ENCODE data around the gene DHCR24. TPM values are rescaled to one million over a fixed set of nuclear protein-coding genes. Genes with fewer than 3 reads are reported as not detected.

DHCR24 gene
- total and polyA plus RNA-seq, 2 of the 13 experiments (the other 11 are each of a cell fraction or from before 2014, with no cell fraction given) = 374 to 448 TPM

DNA sequence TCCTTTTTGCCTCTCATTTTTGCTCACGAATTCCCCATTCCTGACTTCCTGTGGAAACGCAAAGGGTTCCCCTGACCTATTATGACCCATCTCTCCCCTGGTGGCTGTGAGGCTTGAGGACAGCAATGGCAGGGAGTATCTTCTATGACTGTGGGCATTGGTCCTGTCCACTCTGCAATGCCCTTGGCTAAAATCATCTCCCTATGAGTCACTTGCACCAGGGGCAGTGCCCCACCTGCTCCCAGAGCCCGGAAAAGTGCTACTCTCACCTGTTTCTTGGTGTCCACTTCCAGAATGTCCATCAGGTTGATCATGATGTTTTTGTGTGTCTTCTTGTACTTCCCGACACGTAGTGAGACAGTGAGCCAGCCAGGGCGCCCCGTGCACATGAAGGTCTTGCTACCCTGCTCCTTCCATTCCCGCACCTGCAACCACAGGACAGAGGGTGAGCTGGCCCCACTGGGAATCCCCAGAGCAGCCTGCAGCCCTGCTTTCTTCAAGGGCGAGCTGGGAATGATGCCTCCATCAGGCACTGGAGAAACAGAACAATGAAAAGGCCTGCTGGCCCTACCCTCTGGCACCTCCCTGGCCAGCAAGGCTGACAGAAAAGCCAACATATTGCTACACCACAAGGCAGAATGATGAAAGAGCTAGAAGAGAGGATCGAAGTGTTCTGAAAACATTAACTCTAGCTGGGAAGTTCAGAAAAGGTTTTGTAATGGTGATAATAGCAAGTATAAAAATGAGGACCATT lies 3.5 kb downstream of the DHCR24 start (continued):
- no peak for TF ChIP-seq ZNF790 (CRISPR knock-in tag; IDR thresholded peaks at IDR 0.05; ENCODE audit: borderline replicate concordance)
- TF ChIP-seq NAIF1 (CRISPR knock-in tag; IDR thresholded peaks at IDR 0.05; ENCODE audit: borderline replicate concordance) = no peak
- no peak for TF ChIP-seq MYNN (CRISPR knock-in tag; IDR thresholded peaks at IDR 0.05; ENCODE audit: low read depth)
- TF ChIP-seq, protein P1, sequence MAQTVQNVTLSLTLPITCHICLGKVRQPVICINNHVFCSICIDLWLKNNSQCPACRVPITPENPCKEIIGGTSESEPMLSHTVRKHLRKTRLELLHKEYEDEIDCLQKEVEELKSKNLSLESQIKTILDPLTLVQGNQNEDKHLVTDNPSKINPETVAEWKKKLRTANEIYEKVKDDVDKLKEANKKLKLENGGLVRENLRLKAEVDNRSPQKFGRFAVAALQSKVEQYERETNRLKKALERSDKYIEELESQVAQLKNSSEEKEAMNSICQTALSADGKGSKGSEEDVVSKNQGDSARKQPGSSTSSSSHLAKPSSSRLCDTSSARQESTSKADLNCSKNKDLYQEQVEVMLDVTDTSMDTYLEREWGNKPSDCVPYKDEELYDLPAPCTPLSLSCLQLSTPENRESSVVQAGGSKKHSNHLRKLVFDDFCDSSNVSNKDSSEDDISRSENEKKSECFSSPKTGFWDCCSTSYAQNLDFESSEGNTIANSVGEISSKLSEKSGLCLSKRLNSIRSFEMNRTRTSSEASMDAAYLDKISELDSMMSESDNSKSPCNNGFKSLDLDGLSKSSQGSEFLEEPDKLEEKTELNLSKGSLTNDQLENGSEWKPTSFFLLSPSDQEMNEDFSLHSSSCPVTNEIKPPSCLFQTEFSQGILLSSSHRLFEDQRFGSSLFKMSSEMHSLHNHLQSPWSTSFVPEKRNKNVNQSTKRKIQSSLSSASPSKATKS (CRISPR knock-in tag; IDR thresholded peaks at IDR 0.05) = no peak
- TF ChIP-seq SMAD9 (CRISPR knock-in tag; IDR thresholded peaks at IDR 0.05) = no peak
- 0 out of 2 replicates have a peak, but pooled peaks have one; percentile 31 for TF ChIP-seq ZNF296 (CRISPR knock-in tag; conservative IDR thresholded peaks at IDR 0.05)
- TF ChIP-seq MED13 (CRISPR knock-in tag; IDR thresholded peaks at IDR 0.05) = no peak
- no peak for TF ChIP-seq SOX6 (IDR thresholded peaks at IDR 0.05)
- peak; percentile 88 for TF ChIP-seq SOX6 (CRISPR knock-in tag; IDR thresholded peaks at IDR 0.05)
- no peak for TF ChIP-seq HOXA9 (CRISPR knock-in tag; IDR thresholded peaks at IDR 0.05; ENCODE audit: borderline replicate concordance)
- TF ChIP-seq ISX (CRISPR knock-in tag; conservative IDR thresholded peaks at IDR 0.05) = no peak
- TF ChIP-seq, protein P2, sequence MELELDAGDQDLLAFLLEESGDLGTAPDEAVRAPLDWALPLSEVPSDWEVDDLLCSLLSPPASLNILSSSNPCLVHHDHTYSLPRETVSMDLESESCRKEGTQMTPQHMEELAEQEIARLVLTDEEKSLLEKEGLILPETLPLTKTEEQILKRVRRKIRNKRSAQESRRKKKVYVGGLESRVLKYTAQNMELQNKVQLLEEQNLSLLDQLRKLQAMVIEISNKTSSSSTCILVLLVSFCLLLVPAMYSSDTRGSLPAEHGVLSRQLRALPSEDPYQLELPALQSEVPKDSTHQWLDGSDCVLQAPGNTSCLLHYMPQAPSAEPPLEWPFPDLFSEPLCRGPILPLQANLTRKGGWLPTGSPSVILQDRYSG (CRISPR knock-in tag; IDR thresholded peaks at IDR 0.05) = no peak
- TF ChIP-seq ZNF552 (CRISPR knock-in tag; IDR thresholded peaks at IDR 0.05; ENCODE audit: borderline replicate concordance) = no peak
- peak; percentile 24; the same call in 1 of the 2 replicates for TF ChIP-seq TBX2 (CRISPR knock-in tag; IDR thresholded peaks at IDR 0.05; ENCODE audit: borderline replicate concordance)
- TF ChIP-seq, protein P3, sequence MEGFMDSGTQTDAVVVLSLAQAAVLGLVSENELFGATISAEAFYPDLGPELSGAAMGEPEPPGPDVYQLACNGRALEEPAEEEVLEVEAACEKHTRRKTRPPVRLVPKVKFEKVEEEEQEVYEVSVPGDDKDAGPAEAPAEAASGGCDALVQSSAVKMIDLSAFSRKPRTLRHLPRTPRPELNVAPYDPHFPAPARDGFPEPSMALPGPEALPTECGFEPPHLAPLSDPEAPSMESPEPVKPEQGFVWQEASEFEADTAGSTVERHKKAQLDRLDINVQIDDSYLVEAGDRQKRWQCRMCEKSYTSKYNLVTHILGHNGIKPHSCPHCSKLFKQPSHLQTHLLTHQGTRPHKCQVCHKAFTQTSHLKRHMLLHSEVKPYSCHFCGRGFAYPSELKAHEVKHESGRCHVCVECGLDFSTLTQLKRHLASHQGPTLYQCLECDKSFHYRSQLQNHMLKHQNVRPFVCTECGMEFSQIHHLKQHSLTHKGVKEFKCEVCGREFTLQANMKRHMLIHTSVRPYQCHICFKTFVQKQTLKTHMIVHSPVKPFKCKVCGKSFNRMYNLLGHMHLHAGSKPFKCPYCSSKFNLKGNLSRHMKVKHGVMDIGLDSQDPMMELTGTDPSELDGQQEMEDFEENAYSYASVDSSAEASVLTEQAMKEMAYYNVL (CRISPR knock-in tag; IDR thresholded peaks at IDR 0.05; ENCODE audit: borderline replicate concordance) = no peak
- TF ChIP-seq POLR2A (IDR thresholded peaks at IDR 0.05; ENCODE audit: insufficient read depth in 1 of 2, low read depth in 2 of 2, low read length in 2 of 2) = 0 out of 4 replicates have a peak, but pooled peaks of 1 of the 2 experiments have one; percentile 7
- TF ChIP-seq, protein P4, sequence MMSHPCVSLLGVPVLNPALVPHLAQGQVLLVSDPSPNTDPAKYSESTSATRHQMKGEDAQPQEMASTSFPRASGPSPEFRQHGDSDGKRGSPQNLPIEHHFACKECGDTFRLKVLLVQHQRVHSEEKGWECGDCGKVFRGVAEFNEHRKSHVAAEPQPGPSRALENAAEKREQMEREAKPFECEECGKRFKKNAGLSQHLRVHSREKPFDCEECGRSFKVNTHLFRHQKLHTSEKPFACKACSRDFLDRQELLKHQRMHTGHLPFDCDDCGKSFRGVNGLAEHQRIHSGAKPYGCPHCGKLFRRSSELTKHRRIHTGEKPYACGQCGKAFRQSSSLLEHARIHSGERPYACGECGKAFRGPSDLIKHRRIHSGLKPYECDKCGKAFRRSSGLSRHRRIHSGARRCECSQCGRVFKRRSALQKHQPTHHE (CRISPR knock-in tag; IDR thresholded peaks at IDR 0.05; ENCODE audit: borderline replicate concordance) = no peak
- TF ChIP-seq MEIS2 (CRISPR knock-in tag; IDR thresholded peaks at IDR 0.05) = no peak
- TF ChIP-seq, protein P5, sequence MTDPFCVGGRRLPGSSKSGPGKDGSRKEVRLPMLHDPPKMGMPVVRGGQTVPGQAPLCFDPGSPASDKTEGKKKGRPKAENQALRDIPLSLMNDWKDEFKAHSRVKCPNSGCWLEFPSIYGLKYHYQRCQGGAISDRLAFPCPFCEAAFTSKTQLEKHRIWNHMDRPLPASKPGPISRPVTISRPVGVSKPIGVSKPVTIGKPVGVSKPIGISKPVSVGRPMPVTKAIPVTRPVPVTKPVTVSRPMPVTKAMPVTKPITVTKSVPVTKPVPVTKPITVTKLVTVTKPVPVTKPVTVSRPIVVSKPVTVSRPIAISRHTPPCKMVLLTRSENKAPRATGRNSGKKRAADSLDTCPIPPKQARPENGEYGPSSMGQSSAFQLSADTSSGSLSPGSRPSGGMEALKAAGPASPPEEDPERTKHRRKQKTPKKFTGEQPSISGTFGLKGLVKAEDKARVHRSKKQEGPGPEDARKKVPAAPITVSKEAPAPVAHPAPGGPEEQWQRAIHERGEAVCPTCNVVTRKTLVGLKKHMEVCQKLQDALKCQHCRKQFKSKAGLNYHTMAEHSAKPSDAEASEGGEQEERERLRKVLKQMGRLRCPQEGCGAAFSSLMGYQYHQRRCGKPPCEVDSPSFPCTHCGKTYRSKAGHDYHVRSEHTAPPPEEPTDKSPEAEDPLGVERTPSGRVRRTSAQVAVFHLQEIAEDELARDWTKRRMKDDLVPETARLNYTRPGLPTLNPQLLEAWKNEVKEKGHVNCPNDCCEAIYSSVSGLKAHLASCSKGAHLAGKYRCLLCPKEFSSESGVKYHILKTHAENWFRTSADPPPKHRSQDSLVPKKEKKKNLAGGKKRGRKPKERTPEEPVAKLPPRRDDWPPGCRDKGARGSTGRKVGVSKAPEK (CRISPR knock-in tag; IDR thresholded peaks at IDR 0.05; ENCODE audit: borderline replicate concordance) = no peak
- TF ChIP-seq EED (CRISPR knock-in tag; IDR thresholded peaks at IDR 0.05) = 0 out of 2 replicates have a peak, but pooled peaks have one; percentile 57

All from HepG2 (cell line).